Measurements from ENCODE around the gene ROBO1.

ROBO1 gene

GRCh38 chr3:78856164-78856563, 911.6 kb downstream of the ROBO1 start:
- no peak for TF ChIP-seq CTCF (IDR thresholded peaks at IDR 0.05; ENCODE audit: low read depth, low read length, missing control alignments)
- no peak for DNase-seq (ENCODE audit: low read depth)
- H3K4me3 ChIP-seq (ENCODE audit: low read depth, low read length) = no peak overlapping the region
- in situ Hi-C loops (cut with HindIII; ENCODE audit: low sequenced_read_pairs) = no loop called here

- in situ Hi-C loops (cut with HindIII; ENCODE audit: low sequenced_read_pairs) = no loop called here
- no peak for TF ChIP-seq CTCF (IDR thresholded peaks at IDR 0.05; ENCODE audit: low read depth, low read length, missing control alignments)
- DNase-seq (ENCODE audit: low read depth) = no peak
- H3K4me3 ChIP-seq (ENCODE audit: low read depth, low read length) = no peak overlapping the region
Observed at GRCh38 chr3:78855190-78855589, 912.6 kb downstream of the ROBO1 start.

GRCh38 chr3:78848392-78849288, 919.2 kb downstream of the ROBO1 start:
- DNase-seq (ENCODE audit: low read depth) = no peak
- in situ Hi-C loops (cut with HindIII; ENCODE audit: low sequenced_read_pairs) = no loop called here
- TF ChIP-seq CTCF (IDR thresholded peaks at IDR 0.05; ENCODE audit: low read depth, low read length, missing control alignments) = no peak
- H3K4me3 ChIP-seq (ENCODE audit: low read depth, low read length) = no peak overlapping the region

- no peak for TF ChIP-seq CTCF (IDR thresholded peaks at IDR 0.05; ENCODE audit: low read depth, low read length, missing control alignments)
- DNase-seq (ENCODE audit: low read depth) = no peak
- in situ Hi-C loops (cut with HindIII; ENCODE audit: low sequenced_read_pairs) = no loop called here
- no peak overlapping the region for H3K4me3 ChIP-seq (ENCODE audit: low read depth, low read length)
Observed at GRCh38 chr3:78847603-78848002, 920.2 kb downstream of the ROBO1 start.

GRCh38 chr3:78847203-78847602, 920.6 kb downstream of the ROBO1 start:
- in situ Hi-C loops (cut with HindIII; ENCODE audit: low sequenced_read_pairs) = no loop called here
- no peak for DNase-seq (ENCODE audit: low read depth)
- TF ChIP-seq CTCF (IDR thresholded peaks at IDR 0.05; ENCODE audit: low read depth, low read length, missing control alignments) = no peak
- H3K4me3 ChIP-seq (ENCODE audit: low read depth, low read length) = no peak overlapping the region

- peak; percentile 55 for DNase-seq (ENCODE audit: low read depth)
- TF ChIP-seq CTCF (IDR thresholded peaks at IDR 0.05; ENCODE audit: low read depth, low read length, missing control alignments) = no peak
- in situ Hi-C loops (cut with HindIII; ENCODE audit: low sequenced_read_pairs) = no loop called here
- no peak overlapping the region for H3K4me3 ChIP-seq (ENCODE audit: low read depth, low read length)
Observed at GRCh38 chr3:78846718-78847117, 921.1 kb downstream of the ROBO1 start.
